Tibial nerve (tissue), 4 donors: ENCODE measurements around the gene CCNA1. TPM values are rescaled to one million over a fixed set of nuclear protein-coding genes. Genes with fewer than 3 reads are reported as not detected.

Experiments
- DNase-seq, 2 donors: peaks; one replicate each; pipeline ENCODE4 v3.0.0-alpha.2; 2019; ENCODE audit warnings: low spot score in 2 of 2
- H3K27ac ChIP-seq, 4 donors: fragments of 200-600 bp; sonication (generic) in 3 of 4; one replicate each; pipeline ENCODE4 v1.5.1; 2017 to 2019; ENCODE audit warnings: mild to moderate bottlenecking in 1 of 4
- H3K27me3 ChIP-seq, 2 donors: fragments of 200-600 bp; sonication (generic) in 1 of 2; one replicate each; pipeline versions ENCODE4 v1.5.1 to v1.6.0; 2017 to 2019
- H3K36me3 ChIP-seq, 3 donors: fragments of 200-600 bp; sonication (generic); one replicate each; pipeline ENCODE4 v1.5.1; 2018 to 2019
- H3K4me1 ChIP-seq, 4 donors: fragments of 200-600 bp; sonication (generic) in 3 of 4; one replicate each; pipeline ENCODE4 v1.5.1; 2017 to 2019
- H3K4me3 ChIP-seq, 4 donors: fragments of 200-600 bp; sonication (generic) in 3 of 4; one replicate each; pipeline ENCODE4 v1.5.1; 2017 to 2019; ENCODE audit warnings: mild to moderate bottlenecking in 1 of 4, moderate library complexity in 1 of 4
- H3K9me3 ChIP-seq, 4 donors: fragments of 200-600 bp; sonication (generic) in 3 of 4; one replicate each; pipeline ENCODE4 v1.5.1; 2017 to 2019
- EP300 ChIP-seq, 2 donors: sonication (generic); formaldehyde crosslinking; IDR thresholded peaks; one replicate each; pipeline ENCODE4 v1.6.1; 2017; ENCODE audit warnings: antibody characterized with exemption in 2 of 2, mild to moderate bottlenecking in 1 of 2
- POLR2A ChIP-seq, 2 donors: fragments of 450-650 bp; IDR thresholded peaks; one replicate each; pipeline ENCODE4 v1.6.1; 2017; ENCODE audit warnings: antibody characterized with exemption in 2 of 2, mild to moderate bottlenecking in 2 of 2, moderate library complexity in 2 of 2
- WGBS, 2 donors: methylation state at CpG; one replicate each; pipeline ENCODE4 v1.1.5; 2018; 5-methylcytosine and 5-hydroxymethylcytosine counted together
- total RNA-seq, 4 donors: library from RNA; depleted of rRNA; stranded (reverse); fragments of >200 nt; gene quantifications; one replicate each; pipeline ENCODE4 v1.1.0, GENCODE V29; 2016
- TF ChIP-seq, protein P1 (sequence below), 5 experiments: fragments of 200-600 bp in 3 of 5; fragments of 450-650 bp in 2 of 5; sonication (generic) in 3 of 5; IDR thresholded peaks; one replicate each; pipeline ENCODE4 v1.5.1; 2016 to 2019; ENCODE audit warnings: antibody characterized with exemption in 5 of 5, mild to moderate bottlenecking in 3 of 5, moderate library complexity in 2 of 5

The CCNA1 gene
- total RNA-seq, 4 donors from 2014 or later: 0.30 to 4.8 (median 1.7) TPM

DNA sequence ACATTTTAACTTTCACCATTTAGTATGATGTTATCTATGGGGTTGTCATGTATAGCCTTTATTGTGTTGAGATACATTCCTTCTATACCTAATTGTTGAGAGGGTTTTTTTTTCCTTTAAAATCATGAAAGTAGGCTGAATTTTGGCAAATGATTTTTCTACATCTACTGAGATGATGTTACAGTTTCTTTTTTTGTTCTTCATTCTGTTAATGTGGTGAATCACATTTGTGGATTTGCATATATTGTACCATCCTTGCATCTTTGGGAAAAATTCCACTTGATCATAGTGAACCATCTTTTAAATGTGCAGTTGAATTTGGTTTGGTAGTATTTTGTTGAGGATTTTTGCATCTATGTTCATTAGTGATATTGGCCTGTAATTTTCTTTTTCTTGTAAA, 29.2 kb downstream of the CCNA1 start:
- no peak for TF ChIP-seq EP300 (IDR thresholded peaks at IDR 0.05)
- TF ChIP-seq POLR2A (IDR thresholded peaks at IDR 0.05): no peak
- TF ChIP-seq, protein P1, sequence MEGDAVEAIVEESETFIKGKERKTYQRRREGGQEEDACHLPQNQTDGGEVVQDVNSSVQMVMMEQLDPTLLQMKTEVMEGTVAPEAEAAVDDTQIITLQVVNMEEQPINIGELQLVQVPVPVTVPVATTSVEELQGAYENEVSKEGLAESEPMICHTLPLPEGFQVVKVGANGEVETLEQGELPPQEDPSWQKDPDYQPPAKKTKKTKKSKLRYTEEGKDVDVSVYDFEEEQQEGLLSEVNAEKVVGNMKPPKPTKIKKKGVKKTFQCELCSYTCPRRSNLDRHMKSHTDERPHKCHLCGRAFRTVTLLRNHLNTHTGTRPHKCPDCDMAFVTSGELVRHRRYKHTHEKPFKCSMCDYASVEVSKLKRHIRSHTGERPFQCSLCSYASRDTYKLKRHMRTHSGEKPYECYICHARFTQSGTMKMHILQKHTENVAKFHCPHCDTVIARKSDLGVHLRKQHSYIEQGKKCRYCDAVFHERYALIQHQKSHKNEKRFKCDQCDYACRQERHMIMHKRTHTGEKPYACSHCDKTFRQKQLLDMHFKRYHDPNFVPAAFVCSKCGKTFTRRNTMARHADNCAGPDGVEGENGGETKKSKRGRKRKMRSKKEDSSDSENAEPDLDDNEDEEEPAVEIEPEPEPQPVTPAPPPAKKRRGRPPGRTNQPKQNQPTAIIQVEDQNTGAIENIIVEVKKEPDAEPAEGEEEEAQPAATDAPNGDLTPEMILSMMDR (IDR thresholded peaks at IDR 0.05): no peak
- Histone ChIP-seq H3K4me3 (no peak overlapping the region), H3K27me3 (no peaks in the 10 kb centered on the region), H3K27ac (no peak overlapping the region), H3K4me1 (no peaks in the 10 kb centered on the region), H3K36me3 (no peaks in the 10 kb centered on the region), H3K9me3 (peaks cover 0 to 3% (median under 1%) of the 10 kb centered on the region in 4 donors)
- no peak for DNase-seq

DNA sequence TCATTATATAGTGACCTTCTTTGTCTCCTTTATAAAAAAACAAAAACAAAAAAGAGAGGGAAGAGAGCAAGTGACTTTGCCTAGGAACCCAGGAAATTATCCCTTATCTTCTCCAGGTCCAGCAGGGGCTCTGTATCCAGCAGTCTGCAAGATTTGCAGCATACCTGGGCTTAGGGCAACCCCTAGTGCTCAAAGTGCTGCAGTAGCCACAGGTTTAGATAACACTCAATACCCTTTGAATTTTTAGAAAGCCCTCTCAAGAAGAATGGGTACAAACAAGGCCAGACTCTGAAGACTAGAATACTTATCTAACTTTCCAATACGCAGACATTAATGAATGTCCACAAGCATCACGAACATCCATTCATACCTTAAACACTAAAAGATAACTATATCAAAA, 43.2 kb downstream of the CCNA1 start:
- H3K4me3 ChIP-seq: no peak overlapping the region
- peaks cover 0 to 39% (median 0%) of the 10 kb centered on the region in 4 donors for H3K9me3 ChIP-seq
- DNase-seq: no peak
- no peaks in the 10 kb centered on the region for H3K4me1 ChIP-seq
- TF ChIP-seq POLR2A (IDR thresholded peaks at IDR 0.05) (no peak), EP300 (IDR thresholded peaks at IDR 0.05) (no peak)
- TF ChIP-seq, protein P1 (IDR thresholded peaks at IDR 0.05): no peak
- 93% methylated on average over 2 of the region's 2 CpGs for WGBS, 2 donors
- no peak overlapping the region for H3K27ac ChIP-seq
- no peaks in the 10 kb centered on the region for H3K36me3 ChIP-seq
- H3K27me3 ChIP-seq: no peaks in the 10 kb centered on the region

GRCh38 chr13:36476661-36477060, 44.4 kb downstream of the CCNA1 start:
- 73 to 80% methylated on average over 2 of the region's 2 CpGs for WGBS, 2 donors
- no peak overlapping the region for H3K27ac ChIP-seq
- TF ChIP-seq, protein P1 (IDR thresholded peaks at IDR 0.05): no peak
- TF ChIP-seq POLR2A (IDR thresholded peaks at IDR 0.05) (no peak), EP300 (IDR thresholded peaks at IDR 0.05) (no peak)

DNA sequence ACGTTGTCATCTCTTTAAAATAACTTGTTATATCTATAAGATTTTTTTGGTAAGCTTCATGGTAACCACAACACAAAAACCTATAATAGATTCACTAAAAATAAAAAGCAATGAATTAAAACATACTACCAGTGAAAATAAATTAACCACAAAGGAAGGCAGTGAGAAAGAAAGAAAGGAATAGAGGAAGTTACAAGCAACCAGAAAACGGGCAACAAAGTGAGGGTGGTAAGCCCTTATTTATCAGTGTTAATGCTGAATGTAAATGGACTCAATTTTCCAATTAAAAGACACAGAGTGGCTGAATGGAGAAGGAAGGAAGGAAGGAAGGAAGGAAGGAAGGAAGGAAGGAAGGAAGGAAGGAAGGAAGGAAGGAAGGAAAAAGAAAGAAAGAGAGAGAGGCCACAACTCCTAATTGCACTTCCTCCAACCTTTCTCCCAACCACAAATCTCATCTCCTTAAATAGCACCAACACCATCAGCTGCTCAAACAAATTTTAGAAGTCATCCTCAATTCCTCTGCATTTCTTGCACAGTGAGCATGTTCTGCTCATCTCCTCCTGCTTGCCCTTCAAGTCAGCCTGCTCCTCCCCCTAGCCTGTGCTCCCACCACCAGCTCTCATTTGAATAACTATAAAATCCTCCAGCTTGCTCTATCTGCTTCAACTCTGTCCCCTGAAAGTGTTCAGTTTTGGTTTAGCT, 48.6 kb downstream of the CCNA1 start:
- no peak overlapping the region for H3K27ac ChIP-seq
- WGBS, 2 donors: 67 to 76% methylated on average over 2 of the region's 2 CpGs
- TF ChIP-seq POLR2A (IDR thresholded peaks at IDR 0.05) (no peak), EP300 (IDR thresholded peaks at IDR 0.05) (no peak)
- TF ChIP-seq, protein P1 (IDR thresholded peaks at IDR 0.05): no peak
- no peaks in the 10 kb centered on the region for H3K36me3 ChIP-seq
- H3K4me3 ChIP-seq: no peak overlapping the region
- no peaks in the 10 kb centered on the region for H3K27me3 ChIP-seq
- H3K9me3 ChIP-seq: peaks cover 0 to 30% (median 1%) of the 10 kb centered on the region in 4 donors
- no peak for DNase-seq
- no peaks in the 10 kb centered on the region for H3K4me1 ChIP-seq

More at GRCh38 chr13:36476661-36477060, 44.4 kb downstream of the CCNA1 start:
- Histone ChIP-seq H3K9me3 (peaks cover 0 to 41% (median 0%) of the 10 kb centered on the region in 4 donors), H3K36me3 (no peaks in the 10 kb centered on the region), H3K4me3 (no peak overlapping the region), H3K27me3 (no peaks in the 10 kb centered on the region), H3K4me1 (no peaks in the 10 kb centered on the region)
- DNase-seq: no peak

DNA sequence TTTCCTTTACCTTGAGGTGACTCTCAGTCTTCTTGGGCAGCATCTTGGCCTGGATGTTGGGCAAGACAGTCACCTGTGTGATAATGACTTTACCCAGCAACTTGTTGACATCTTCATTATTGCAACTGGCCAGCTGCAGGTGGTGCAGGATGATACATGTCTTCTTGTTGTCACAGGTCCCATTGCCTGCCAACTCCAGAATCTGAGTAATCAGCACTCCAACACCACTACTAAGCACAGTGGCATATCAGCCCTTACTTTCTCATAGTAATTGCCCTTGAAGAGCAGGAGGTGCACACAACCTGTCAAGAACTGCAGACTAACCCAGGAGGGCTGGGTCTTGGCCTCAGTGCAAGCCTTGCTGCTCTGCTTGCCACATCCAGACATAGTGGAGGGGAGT, 57.8 kb downstream of the CCNA1 start:
- no peak for TF ChIP-seq POLR2A (IDR thresholded peaks at IDR 0.05)
- no peak for TF ChIP-seq EP300 (IDR thresholded peaks at IDR 0.05)
- TF ChIP-seq, protein P1 (IDR thresholded peaks at IDR 0.05): no peak
- DNase-seq: no peak
- Histone ChIP-seq H3K4me1 (no peaks in the 10 kb centered on the region), H3K4me3 (no peak overlapping the region), H3K9me3 (peaks cover 0 to 8% (median 0%) of the 10 kb centered on the region in 4 donors), H3K27me3 (no peaks in the 10 kb centered on the region), H3K36me3 (no peaks in the 10 kb centered on the region), H3K27ac (no peak overlapping the region)

Other genes with a start within 250 kb of the CCNA1 start
- under 1 TPM in 1 of 4 donors, not detected in 3; 0.20 TPM for gene SOHLH2, start 217.9 kb upstream of the CCNA1 start, total RNA-seq
- gene CCDC169, start 134.7 kb upstream of the CCNA1 start, total RNA-seq: under 1 TPM in 3 of 4 donors, not detected in 1; 0.30 to 0.63 (median 0.39) TPM
- 10 to 100 TPM; 50.7 to 77.4 (median 62.4) TPM for gene SPART, start 86.1 kb upstream of the CCNA1 start, total RNA-seq
- gene SERTM1, start 241.5 kb downstream of the CCNA1 start, total RNA-seq: 1 to 10 TPM in 1 of 4 donors, under 1 TPM in 1, not detected in 2; 0.21 to 1.2 TPM